ENCODE data around the gene SMIM45.

Gene SMIM45

GRCh38 chr22:41919357-41920224, 32.4 kb upstream of the SMIM45 start:
- Histone ChIP-seq H3K4me1 (ENCODE audit: low read depth) (peaks cover 25% of the 10 kb centered on the region), H3K36me3 (ENCODE audit: low read depth) (no peaks in the 10 kb centered on the region), H3K4me3 (no peak overlapping the region), H3K9me3 (no peaks in the 10 kb centered on the region)
- ATAC-seq = peak; percentile 78
- intact Hi-C loops (cut with DNase I, micrococcal nuclease) = no loop called here
- no peak for TF ChIP-seq CTCF (IDR thresholded peaks at IDR 0.05)
- peak; percentile 78 to 89 (median 84) for DNase-seq

- no peak overlapping the region for H3K4me3 ChIP-seq
- DNase-seq (no peak), ATAC-seq (peak; percentile 6)
- H3K9me3 ChIP-seq = no peaks in the 10 kb centered on the region
- no peak for TF ChIP-seq CTCF (IDR thresholded peaks at IDR 0.05)
- H3K36me3 ChIP-seq (ENCODE audit: low read depth) = no peaks in the 10 kb centered on the region
- intact Hi-C loops (cut with DNase I, micrococcal nuclease) = no loop called here
- H3K4me1 ChIP-seq (ENCODE audit: low read depth) = peaks cover 20% of the 10 kb centered on the region
Observed at GRCh38 chr22:41920271-41920976, 31.5 kb upstream of the SMIM45 start.

- H3K4me3 ChIP-seq = no peak overlapping the region
- intact Hi-C loops (cut with DNase I, micrococcal nuclease) = no loop called here
- no peak for DNase-seq
Observed at GRCh38 chr22:41922328-41922727, 29.6 kb upstream of the SMIM45 start.

GRCh38 chr22:41922940-41923594, 28.9 kb upstream of the SMIM45 start:
- no peak for TF ChIP-seq CTCF (IDR thresholded peaks at IDR 0.05)
- H3K4me3 ChIP-seq = no peak overlapping the region
- H3K36me3 ChIP-seq (ENCODE audit: low read depth) = no peaks in the 10 kb centered on the region
- no peak for DNase-seq
- no peak for ATAC-seq
- peaks cover 23% of the 10 kb centered on the region for H3K4me1 ChIP-seq (ENCODE audit: low read depth)
- intact Hi-C loops (cut with DNase I, micrococcal nuclease) = no loop called here
- H3K9me3 ChIP-seq = no peaks in the 10 kb centered on the region

More at GRCh38 chr22:41922328-41922727, 29.6 kb upstream of the SMIM45 start:
- no peaks in the 10 kb centered on the region for H3K9me3 ChIP-seq
- no peaks in the 10 kb centered on the region for H3K36me3 ChIP-seq (ENCODE audit: low read depth)
- no peak for ATAC-seq
- no peak for TF ChIP-seq CTCF (IDR thresholded peaks at IDR 0.05)
- peaks cover 23% of the 10 kb centered on the region for H3K4me1 ChIP-seq (ENCODE audit: low read depth)

- Histone ChIP-seq H3K4me3 (no peak overlapping the region), H3K4me1 (ENCODE audit: low read depth) (peaks cover 17% of the 10 kb centered on the region), H3K9me3 (no peaks in the 10 kb centered on the region), H3K36me3 (ENCODE audit: low read depth) (no peaks in the 10 kb centered on the region)
- no peak for TF ChIP-seq CTCF (IDR thresholded peaks at IDR 0.05)
- intact Hi-C loops (cut with DNase I, micrococcal nuclease) = no loop called here
- ATAC-seq = no peak
- DNase-seq = no peak
Observed at GRCh38 chr22:41923595-41924276, 28.2 kb upstream of the SMIM45 start.
